Kidney epithelial cell (primary cell): Measurements from ENCODE around the gene GRIK3. TPM values are rescaled to one million over a fixed set of nuclear protein-coding genes. Genes with fewer than 3 reads are reported as not detected.

Source experiments
- DNase-seq: peaks from one replicate; pipeline ENCODE4 v3.0.0-alpha.2; 2010; ENCODE audit warnings: low read depth
- H3K27me3 ChIP-seq: 2 replicates; pipeline ENCODE4 v1.6.0; 2011; ENCODE audit warnings: low read length; ENCODE audit not compliant: control insufficient read depth, insufficient read depth
- H3K36me3 ChIP-seq: 2 replicates; pipeline ENCODE4 v1.5.1; 2011; ENCODE audit warnings: low read length; ENCODE audit not compliant: control insufficient read depth, insufficient read depth
- H3K4me3 ChIP-seq: 2 replicates; pipeline ENCODE4 v1.5.1; 2011; ENCODE audit warnings: low read depth, mild to moderate bottlenecking, control low read depth, low read length
- CTCF ChIP-seq: IDR thresholded peaks from 2 replicates; pipeline ENCODE4 v1.5.1; 2011; ENCODE audit warnings: mild to moderate bottlenecking, moderate library complexity, low read length, control low read depth, inconsistent platforms; ENCODE audit not compliant: insufficient read depth, poor library complexity, severe bottlenecking
- total RNA-seq: library from RNA; depleted of rRNA; stranded (reverse); fragments of >200 nt; gene quantifications from 2 replicates; pipeline ENCODE4 v1.2.3, GENCODE V29; 2015

Gene GRIK3
- total RNA-seq, 1 donor from 2014 or later, result under 0.01 TPM

DNA sequence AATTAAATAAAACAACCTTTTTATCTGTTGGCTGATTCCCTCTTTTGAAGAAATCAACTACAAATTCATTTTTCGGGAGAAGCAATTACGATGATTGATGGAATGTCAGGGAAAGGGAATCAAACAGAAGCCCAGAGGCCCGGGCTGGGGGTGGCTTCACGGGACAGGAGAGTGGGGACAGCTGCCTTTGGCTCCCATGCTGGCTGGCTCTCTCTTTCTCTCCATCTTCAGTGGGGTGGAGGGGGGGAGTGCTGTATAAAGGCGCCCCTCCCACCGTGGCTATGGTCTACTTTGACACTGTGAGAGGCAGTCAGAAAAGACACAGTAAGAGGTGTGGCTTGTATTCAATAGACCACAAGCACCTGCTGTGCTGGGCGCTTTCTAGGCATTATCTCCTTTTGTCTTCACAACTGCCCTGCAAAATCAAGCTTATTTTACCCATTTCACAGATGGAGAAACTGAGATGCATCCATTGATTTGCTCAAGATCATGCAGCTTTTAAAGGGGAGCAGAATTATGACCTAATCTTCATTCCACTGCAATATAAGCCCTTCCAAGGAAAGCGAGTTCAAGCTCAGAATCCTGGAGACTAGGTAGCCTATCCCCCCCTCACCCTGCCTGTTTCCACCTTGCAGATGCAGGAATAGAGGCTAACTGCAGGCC lies 92.9 kb downstream of the GRIK3 start:
- no peak for TF ChIP-seq CTCF
- Histone ChIP-seq H3K4me3 (no peak overlapping the region), H3K36me3 (no peaks in the 10 kb centered on the region), H3K27me3 (no peaks in the 10 kb centered on the region)
- no peak for DNase-seq

DNA sequence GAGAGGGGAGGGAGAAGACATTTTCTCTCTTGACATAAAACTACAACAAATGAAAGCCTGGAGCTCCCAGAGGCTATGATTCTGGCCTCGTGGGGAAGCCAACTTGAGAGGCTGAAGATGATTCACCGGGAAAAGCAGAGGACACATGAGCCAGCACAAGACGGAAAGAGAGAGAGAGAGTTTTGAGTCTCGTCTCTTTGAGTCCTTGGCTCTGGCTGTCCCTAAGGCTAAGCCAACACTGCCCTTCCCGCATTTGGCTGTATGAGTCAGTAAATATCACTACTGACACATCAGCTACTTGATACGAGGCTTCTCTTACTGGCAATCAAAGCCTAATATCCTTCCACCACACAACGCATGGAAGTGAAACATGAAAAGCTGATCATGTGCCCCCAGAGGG lies 95.5 kb downstream of the GRIK3 start:
- Histone ChIP-seq H3K36me3 (no peaks in the 10 kb centered on the region), H3K27me3 (no peaks in the 10 kb centered on the region), H3K4me3 (no peak overlapping the region)
- no peak for DNase-seq
- TF ChIP-seq CTCF, result no peak

- no peaks in the 10 kb centered on the region for H3K36me3 ChIP-seq
- H3K4me3 ChIP-seq, result no peak overlapping the region
- no peak for DNase-seq
- no peak for TF ChIP-seq CTCF
- no peaks in the 10 kb centered on the region for H3K27me3 ChIP-seq
Measured at GRCh38 chr1:36937371-36937770, 96.9 kb downstream of the GRIK3 start.

GRCh38 chr1:36934061-36934460 lies 100.3 kb downstream of the GRIK3 start:
- DNase-seq, result no peak

DNA sequence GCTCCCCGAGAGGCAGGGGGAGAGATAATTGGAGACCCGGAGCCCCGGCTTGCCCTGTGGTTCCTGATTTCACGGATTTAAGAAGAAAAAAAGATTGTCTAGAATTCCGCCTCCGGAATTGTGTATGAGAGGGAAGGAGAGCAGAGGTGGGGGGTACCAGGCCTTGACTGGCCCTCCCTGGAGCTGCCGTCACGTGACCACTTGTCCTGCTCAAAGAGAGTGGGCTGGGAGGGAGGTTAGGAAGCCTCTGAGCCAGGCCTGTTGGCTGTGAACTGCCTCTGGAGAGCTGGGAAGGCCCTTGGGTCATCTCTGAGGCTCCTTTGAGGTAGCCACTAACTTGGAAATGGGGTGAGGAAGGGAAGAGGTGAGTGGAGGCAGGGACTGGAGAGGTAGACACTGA lies 106.5 kb downstream of the GRIK3 start:
- no peaks in the 10 kb centered on the region for H3K36me3 ChIP-seq
- no peaks in the 10 kb centered on the region for H3K27me3 ChIP-seq
- TF ChIP-seq CTCF, result no peak
- no peak overlapping the region for H3K4me3 ChIP-seq
- DNase-seq, result no peak

More at GRCh38 chr1:36934061-36934460, 100.3 kb downstream of the GRIK3 start:
- H3K27me3 ChIP-seq, result no peaks in the 10 kb centered on the region
- TF ChIP-seq CTCF, result no peak
- no peak overlapping the region for H3K4me3 ChIP-seq
- no peaks in the 10 kb centered on the region for H3K36me3 ChIP-seq

DNA sequence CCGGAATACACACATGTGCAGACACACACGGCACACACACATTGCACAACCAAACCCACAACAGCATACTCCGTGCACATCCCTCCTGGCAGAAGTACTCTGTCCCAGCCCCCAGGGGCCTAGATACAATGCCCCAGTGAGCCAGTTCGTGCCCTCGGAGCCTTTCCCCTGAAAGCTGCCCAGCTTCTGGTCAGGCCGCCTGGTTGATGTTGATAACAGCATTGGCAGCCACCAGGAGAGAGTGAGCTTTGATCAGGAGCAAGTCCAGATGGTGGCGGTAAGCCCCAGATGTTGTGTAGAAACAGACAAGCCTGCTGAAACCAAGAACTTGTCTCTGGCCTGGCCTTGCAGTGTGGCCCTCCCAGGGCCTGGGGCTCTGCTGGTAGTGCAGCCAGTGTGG lies 109.1 kb downstream of the GRIK3 start:
- TF ChIP-seq CTCF, result no peak
- no peaks in the 10 kb centered on the region for H3K27me3 ChIP-seq
- DNase-seq, result no peak
- no peaks in the 10 kb centered on the region for H3K36me3 ChIP-seq
- H3K4me3 ChIP-seq, result no peak overlapping the region
